LNCAP (cell line): ENCODE results near the gene RGS7BP.

Source experiments
- TF ChIP-seq, protein P1 (sequence below): fragments of 450-650 bp; IDR thresholded peaks from 2 replicates; pipeline ENCODE4 v1.5.1; 2017; ENCODE audit warnings: mild to moderate bottlenecking

The RGS7BP gene

DNA sequence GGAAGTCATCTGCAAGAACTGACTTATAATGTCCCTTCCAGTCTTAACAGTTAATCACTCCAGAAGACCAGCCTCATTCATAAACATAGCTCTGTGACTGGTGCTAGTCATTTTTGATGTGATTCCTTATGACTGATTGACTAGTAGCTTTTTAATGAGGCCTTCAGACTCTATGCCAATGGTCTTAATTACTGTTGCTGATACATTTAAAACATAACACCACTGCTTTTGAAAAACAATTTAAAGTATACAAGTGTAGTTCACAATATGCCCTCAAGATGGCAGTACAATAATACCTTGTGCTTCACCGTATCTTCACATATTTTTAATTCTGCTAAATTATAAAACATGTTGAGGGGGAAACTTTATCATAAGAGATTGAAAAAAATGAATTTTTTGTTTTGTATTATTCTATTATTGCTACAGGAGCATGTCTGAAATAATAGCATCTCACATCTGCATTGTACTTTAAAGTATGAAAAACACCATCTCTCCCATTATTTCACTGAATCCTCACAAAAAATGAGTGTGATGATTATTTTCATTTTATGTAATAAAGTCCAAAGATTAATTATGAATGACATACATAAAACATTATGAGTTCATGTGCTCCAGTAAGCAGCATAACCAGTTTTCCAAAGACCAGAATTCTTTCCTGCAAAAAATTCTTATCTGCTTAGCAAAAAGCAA, 129.3 kb downstream of the RGS7BP start:
- TF ChIP-seq, protein P1, sequence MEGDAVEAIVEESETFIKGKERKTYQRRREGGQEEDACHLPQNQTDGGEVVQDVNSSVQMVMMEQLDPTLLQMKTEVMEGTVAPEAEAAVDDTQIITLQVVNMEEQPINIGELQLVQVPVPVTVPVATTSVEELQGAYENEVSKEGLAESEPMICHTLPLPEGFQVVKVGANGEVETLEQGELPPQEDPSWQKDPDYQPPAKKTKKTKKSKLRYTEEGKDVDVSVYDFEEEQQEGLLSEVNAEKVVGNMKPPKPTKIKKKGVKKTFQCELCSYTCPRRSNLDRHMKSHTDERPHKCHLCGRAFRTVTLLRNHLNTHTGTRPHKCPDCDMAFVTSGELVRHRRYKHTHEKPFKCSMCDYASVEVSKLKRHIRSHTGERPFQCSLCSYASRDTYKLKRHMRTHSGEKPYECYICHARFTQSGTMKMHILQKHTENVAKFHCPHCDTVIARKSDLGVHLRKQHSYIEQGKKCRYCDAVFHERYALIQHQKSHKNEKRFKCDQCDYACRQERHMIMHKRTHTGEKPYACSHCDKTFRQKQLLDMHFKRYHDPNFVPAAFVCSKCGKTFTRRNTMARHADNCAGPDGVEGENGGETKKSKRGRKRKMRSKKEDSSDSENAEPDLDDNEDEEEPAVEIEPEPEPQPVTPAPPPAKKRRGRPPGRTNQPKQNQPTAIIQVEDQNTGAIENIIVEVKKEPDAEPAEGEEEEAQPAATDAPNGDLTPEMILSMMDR = peak; percentile 85

DNA sequence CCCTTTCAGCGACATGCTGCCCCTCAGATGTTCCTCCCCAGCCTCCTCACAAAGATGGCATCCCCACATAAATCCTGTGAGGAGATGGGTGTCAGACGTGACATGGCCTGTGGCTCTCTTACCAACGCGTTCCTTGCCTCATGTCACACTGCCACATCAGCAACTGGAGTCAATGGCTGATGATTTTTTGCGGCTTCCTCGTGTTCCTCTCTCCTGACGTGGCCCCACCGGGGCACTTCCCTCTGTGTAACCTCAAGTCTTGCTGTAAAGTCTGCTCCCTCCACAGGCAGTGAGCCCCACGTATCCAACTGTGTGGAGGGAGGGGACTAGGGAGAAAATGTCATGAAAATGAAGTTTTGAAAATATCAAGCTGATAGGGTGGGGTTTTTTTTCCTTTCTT, 131.3 kb downstream of the RGS7BP start:
- TF ChIP-seq, protein P1 = no peak

DNA sequence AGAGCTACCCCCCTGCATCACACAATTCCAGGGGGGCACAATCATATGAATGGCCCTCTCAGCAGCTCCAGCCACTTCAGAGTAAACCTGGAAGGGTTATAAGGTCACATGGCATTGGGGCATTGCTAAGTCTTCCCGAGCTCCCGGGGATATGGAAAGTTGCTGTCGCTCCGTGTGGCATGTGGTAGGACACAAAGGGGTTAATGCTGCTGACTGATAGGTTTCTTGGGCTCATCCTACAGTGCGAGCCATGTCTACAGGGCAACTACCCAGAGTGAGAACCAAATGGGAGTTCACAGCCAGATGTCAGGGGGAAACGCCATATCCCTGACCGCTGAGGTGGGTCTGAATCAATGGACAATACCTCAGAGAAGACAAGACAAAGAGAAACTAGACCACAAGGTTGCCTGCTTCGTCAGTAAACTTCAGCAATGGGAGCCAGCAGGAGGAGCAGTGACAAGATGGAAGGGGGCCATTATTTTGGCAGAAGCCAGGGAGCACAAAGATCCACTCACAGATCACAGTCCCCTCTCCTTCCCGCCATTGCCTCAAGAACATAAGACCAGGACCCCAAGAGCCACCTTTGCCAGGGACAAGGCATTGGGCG, 132.1 kb downstream of the RGS7BP start:
- TF ChIP-seq, protein P1 = no peak

DNA sequence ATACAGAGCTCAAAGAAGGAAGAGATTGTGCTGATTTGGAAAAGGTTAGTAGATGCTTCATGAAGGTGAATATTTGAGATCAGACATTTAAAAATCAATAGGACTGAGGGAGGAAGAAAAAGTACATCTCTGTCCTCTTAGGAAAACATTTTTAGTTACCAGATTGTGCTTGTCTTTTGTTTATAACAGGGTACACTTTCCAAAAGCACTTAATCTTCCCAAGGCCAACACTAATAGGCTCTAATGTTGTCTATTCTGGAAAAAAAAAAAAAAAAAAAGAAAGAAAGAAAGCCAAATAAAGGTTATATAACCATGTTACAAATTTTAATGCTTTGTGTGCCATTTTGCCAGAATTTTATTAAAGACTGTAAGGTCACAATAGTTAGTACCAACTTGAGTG, 139.0 kb downstream of the RGS7BP start:
- TF ChIP-seq, protein P1 = no peak

DNA sequence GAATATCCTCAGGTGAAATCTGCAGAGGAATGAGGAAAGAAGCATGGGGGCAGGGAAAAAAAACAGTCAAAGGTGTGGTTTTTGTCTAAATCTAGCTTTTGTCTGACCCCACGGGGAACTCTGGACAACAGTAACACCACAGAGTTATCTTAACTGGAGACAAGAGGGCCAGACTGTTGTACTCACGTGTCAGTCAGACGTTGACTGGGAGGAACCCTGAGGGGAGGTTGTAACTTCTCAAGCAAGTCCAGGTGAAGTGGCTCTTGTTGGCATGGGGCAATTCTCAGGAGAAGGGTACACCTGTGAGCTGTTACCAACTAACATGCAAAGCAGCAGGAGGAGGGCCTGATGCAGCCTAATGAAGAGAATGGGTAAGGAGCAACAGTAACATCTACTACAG, 140.4 kb downstream of the RGS7BP start:
- TF ChIP-seq, protein P1 = no peak

DNA sequence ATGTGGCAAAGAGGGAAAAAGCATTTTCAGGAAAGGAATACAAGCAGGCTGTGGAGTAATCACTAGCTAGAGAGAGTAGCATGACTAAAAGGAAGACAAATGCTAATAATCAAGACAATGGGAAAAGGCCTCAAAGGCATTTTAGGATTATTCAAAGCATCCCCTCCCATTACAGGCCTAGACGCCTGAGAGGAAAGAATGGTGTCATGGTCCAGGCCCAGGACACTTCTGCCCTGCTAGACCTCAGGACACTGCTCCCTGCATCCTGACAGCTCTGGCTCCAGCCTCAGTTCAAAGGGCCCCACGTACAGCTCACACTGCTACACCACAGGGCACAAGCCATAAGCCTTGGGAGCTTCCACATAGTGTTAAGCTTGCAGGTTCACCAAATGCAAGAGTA, 143.7 kb downstream of the RGS7BP start:
- TF ChIP-seq, protein P1 = no peak

DNA sequence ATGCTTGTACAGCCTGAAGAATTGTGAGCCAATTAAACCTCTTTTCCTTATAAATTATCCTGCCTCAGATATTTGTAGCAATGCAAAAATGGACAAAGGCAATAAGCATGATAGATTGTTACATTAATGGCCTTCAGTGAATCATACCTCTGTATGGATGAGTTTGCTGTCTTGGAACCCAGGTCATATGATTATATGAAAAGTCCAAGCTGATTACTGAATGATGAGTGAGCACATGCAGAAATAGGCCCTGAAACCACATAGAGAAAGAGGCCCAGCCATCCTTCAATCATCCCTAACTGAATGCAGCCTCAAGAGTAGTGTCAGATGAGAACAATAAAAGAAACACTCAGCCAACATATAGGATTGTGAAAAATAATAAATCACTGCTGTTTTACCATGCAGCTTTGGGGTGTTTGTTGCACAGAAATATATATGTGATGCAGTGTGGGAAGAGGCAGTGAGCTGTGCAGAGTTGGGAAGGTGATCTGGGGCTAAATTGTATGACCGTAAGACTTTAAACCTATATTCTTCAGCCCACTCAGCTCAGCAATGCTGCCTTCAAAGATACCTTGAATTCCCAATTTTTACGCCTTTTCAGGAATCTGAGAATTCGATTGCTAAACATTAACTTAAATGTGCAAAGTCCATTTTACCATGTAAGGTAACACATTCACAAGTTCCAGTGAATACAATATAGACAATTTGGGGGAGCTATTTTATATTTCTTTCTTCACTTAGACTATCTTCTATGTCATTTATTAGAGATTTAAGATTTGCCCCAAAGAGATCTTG, 148.1 kb downstream of the RGS7BP start:
- TF ChIP-seq, protein P1 = no peak
